Measurements from ENCODE around the gene SMAD1. TPM values are rescaled to one million over a fixed set of nuclear protein-coding genes. Genes with fewer than 3 reads are reported as not detected.

Gene SMAD1
- total RNA-seq, 2 experiments from 2014 or later = 9.7 to 11.5 TPM

DNA sequence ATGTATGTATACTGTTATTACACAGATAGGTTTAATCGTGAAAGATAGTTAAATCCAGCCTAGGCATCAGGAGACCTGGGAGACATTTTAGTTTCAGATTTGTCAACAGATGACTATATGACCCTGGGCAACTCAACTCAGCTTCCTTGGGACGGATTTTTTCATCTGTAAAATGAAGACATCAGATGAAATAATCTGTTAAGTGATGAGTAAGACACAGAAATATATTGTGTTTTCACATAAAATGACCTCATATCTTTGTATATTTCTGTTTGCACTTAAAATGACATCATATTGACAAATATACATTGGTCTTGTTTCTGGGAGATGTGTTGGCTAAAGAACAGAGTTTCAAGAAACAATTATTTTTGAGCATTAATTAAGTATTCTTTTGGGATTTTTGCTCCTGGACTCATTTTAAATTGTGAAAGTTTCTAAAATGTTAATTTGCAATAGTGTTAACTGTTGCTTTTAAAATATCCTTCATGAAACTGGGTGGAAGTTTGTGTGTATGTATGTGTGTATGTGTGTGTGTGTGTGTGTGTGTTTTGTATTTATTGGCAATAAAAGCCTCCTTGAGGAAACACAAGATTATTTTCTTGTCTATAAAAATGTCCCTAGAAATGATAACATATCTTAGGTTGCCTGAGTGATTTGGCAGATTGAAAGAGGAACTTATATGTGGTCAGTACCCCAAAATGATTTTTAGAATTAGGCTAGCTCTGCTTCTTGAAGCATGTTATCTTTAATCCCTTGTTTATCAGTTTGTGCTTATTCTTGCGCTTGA is 108.5 kb downstream of the SMAD1 start:
- Histone ChIP-seq H3K36me3 (ENCODE audit: insufficient read depth, low read length) (no peaks in the 10 kb centered on the region), H3K4me3 (ENCODE audit: low read length) (no peak overlapping the region), H3K4me1 (ENCODE audit: insufficient read depth, low read length) (no peaks in the 10 kb centered on the region), H3K9me3 (ENCODE audit: control insufficient read depth in 1 of 2, insufficient read depth in 1 of 2, low read length in 2 of 2) (no peaks in the 10 kb centered on the region), H3K27me3 (ENCODE audit: control insufficient read depth in 1 of 2, insufficient read depth in 2 of 2, low read length in 2 of 2) (peaks cover 0 to 5% of the 10 kb centered on the region in 2 experiments), H3K27ac (ENCODE audit: low read depth in 1 of 2, low read length in 2 of 2) (no peak overlapping the region)
- TF ChIP-seq, protein P1, sequence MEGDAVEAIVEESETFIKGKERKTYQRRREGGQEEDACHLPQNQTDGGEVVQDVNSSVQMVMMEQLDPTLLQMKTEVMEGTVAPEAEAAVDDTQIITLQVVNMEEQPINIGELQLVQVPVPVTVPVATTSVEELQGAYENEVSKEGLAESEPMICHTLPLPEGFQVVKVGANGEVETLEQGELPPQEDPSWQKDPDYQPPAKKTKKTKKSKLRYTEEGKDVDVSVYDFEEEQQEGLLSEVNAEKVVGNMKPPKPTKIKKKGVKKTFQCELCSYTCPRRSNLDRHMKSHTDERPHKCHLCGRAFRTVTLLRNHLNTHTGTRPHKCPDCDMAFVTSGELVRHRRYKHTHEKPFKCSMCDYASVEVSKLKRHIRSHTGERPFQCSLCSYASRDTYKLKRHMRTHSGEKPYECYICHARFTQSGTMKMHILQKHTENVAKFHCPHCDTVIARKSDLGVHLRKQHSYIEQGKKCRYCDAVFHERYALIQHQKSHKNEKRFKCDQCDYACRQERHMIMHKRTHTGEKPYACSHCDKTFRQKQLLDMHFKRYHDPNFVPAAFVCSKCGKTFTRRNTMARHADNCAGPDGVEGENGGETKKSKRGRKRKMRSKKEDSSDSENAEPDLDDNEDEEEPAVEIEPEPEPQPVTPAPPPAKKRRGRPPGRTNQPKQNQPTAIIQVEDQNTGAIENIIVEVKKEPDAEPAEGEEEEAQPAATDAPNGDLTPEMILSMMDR (IDR thresholded peaks at IDR 0.05) = no peak
- intact Hi-C loops (cut with DNase I, micrococcal nuclease) = no loop called here
- H3K36me3 Mint-ChIP-seq (ENCODE audit: low read depth) = no peaks in the 10 kb centered on the region
- ChIA-PET POLR2A (no interaction called here), CTCF (no interaction called here)
- H3K9me3 Mint-ChIP-seq = peaks cover 5% of the 10 kb centered on the region
- no peak overlapping the region for H3K27ac Mint-ChIP-seq
- H3K27me3 Mint-ChIP-seq = peaks cover 26% of the 10 kb centered on the region
- H3K4me3 Mint-ChIP-seq = no peak overlapping the region
- H3K4me1 Mint-ChIP-seq (ENCODE audit: low read depth) = no peaks in the 10 kb centered on the region
- ATAC-seq (ENCODE audit: poor library complexity) = no peak
- no peak for DNase-seq

DNA sequence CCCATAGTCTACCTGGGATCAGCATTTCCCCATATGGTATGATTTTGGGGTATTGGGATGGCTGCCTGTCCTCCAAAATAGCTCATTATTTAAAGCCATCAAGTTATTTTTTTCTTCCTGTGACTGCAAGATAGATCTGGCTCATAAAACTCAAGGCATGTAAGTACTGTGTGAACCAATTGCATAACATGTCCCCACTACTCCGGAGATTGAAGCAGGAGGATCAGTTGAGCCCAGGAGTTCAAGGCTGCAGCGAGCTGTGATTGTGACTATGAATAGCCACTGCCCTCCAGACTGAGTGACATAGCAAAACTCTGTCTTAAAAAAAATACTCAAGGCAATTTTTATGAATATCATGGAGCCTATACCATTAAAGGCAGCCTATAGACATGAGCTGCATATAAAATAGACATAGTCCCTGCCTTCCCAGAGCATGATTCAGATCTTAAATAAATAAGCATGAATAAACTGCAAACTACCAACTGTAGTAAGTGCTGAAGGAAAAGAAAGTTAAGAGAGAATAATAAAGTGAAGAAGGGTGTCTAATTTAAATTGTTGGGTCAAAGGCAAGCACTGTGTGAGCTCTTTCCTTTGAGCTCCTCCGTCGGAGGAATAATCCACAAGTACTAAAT is 120.6 kb downstream of the SMAD1 start:
- intact Hi-C loops (cut with DNase I, micrococcal nuclease) = no loop called here
- no peak overlapping the region for H3K27ac ChIP-seq (ENCODE audit: low read depth in 1 of 2, low read length in 2 of 2)
- Mint-ChIP-seq H3K36me3 (ENCODE audit: low read depth) (no peaks in the 10 kb centered on the region), H3K4me3 (no peak overlapping the region), H3K4me1 (ENCODE audit: low read depth) (no peaks in the 10 kb centered on the region), H3K27ac (no peak overlapping the region), H3K27me3 (peaks cover 17% of the 10 kb centered on the region), H3K9me3 (no peaks in the 10 kb centered on the region)
- H3K27me3 ChIP-seq (ENCODE audit: control insufficient read depth in 1 of 2, insufficient read depth in 2 of 2, low read length in 2 of 2) = peaks cover 0 to 8% of the 10 kb centered on the region in 2 experiments
- ChIA-PET CTCF (no interaction called here), POLR2A (no interaction called here)
- no peak overlapping the region for H3K4me3 ChIP-seq (ENCODE audit: low read length)
- ATAC-seq (ENCODE audit: poor library complexity) = no peak
- peaks cover 4 to 9% of the 10 kb centered on the region in 2 experiments for H3K9me3 ChIP-seq (ENCODE audit: control insufficient read depth in 1 of 2, insufficient read depth in 1 of 2, low read length in 2 of 2)
- TF ChIP-seq, protein P1 (IDR thresholded peaks at IDR 0.05) = no peak
- DNase-seq = no peak
- no peaks in the 10 kb centered on the region for H3K4me1 ChIP-seq (ENCODE audit: insufficient read depth, low read length)
- H3K36me3 ChIP-seq (ENCODE audit: insufficient read depth, low read length) = no peaks in the 10 kb centered on the region

GRCh38 chr4:145605941-145606340 is 124.3 kb downstream of the SMAD1 start:
- no peak overlapping the region for H3K27ac ChIP-seq (ENCODE audit: low read depth in 1 of 2, low read length in 2 of 2)
- CTCF ChIA-PET = no interaction called here
- peaks cover 4 to 9% of the 10 kb centered on the region in 2 experiments for H3K9me3 ChIP-seq (ENCODE audit: control insufficient read depth in 1 of 2, insufficient read depth in 1 of 2, low read length in 2 of 2)
- H3K36me3 ChIP-seq (ENCODE audit: insufficient read depth, low read length) = no peaks in the 10 kb centered on the region
- H3K36me3 Mint-ChIP-seq (ENCODE audit: low read depth) = no peaks in the 10 kb centered on the region
- intact Hi-C loops (cut with DNase I, micrococcal nuclease) = no loop called here
- no peak overlapping the region for H3K27ac Mint-ChIP-seq
- TF ChIP-seq, protein P1 (IDR thresholded peaks at IDR 0.05) = no peak
- peaks cover 6% of the 10 kb centered on the region for H3K4me1 Mint-ChIP-seq (ENCODE audit: low read depth)
- no peaks in the 10 kb centered on the region for H3K4me1 ChIP-seq (ENCODE audit: insufficient read depth, low read length)
- no peaks in the 10 kb centered on the region for H3K27me3 ChIP-seq (ENCODE audit: control insufficient read depth in 1 of 2, insufficient read depth in 2 of 2, low read length in 2 of 2)
- ATAC-seq (ENCODE audit: poor library complexity) (no peak), DNase-seq (no peak)
- POLR2A ChIA-PET = no interaction called here
- no peak overlapping the region for H3K4me3 ChIP-seq (ENCODE audit: low read length)
- peaks cover 10% of the 10 kb centered on the region for H3K27me3 Mint-ChIP-seq
- no peak overlapping the region for H3K4me3 Mint-ChIP-seq
- H3K9me3 Mint-ChIP-seq = no peaks in the 10 kb centered on the region

Other genes with a start within 250 kb of the SMAD1 start
- 1 to 10 TPM; 7.0 to 7.2 TPM for gene MMAA, start 137.5 kb downstream of the SMAD1 start, total RNA-seq
- gene C4orf51, start 198.3 kb downstream of the SMAD1 start, total RNA-seq = not detected